Liver (tissue), 3 donors: Measurements from ENCODE around the gene TBCD.

Experiments
- TAF1 ChIP-seq: conservative IDR thresholded peaks from 2 replicates; pipeline ENCODE4 v1.6.1; 2016; ENCODE audit warnings: antibody characterized with exemption, mild to moderate bottlenecking
- TF ChIP-seq, protein P1 (sequence below): fragments of 150-350 bp; IDR thresholded peaks from 2 replicates; pipeline ENCODE4 v1.5.1; 2017; ENCODE audit warnings: improper control_type of control experiment, low read depth, low read length; ENCODE audit not compliant: missing input control
- donor health status: healthy.
- donor health status: healthy.

DNA sequence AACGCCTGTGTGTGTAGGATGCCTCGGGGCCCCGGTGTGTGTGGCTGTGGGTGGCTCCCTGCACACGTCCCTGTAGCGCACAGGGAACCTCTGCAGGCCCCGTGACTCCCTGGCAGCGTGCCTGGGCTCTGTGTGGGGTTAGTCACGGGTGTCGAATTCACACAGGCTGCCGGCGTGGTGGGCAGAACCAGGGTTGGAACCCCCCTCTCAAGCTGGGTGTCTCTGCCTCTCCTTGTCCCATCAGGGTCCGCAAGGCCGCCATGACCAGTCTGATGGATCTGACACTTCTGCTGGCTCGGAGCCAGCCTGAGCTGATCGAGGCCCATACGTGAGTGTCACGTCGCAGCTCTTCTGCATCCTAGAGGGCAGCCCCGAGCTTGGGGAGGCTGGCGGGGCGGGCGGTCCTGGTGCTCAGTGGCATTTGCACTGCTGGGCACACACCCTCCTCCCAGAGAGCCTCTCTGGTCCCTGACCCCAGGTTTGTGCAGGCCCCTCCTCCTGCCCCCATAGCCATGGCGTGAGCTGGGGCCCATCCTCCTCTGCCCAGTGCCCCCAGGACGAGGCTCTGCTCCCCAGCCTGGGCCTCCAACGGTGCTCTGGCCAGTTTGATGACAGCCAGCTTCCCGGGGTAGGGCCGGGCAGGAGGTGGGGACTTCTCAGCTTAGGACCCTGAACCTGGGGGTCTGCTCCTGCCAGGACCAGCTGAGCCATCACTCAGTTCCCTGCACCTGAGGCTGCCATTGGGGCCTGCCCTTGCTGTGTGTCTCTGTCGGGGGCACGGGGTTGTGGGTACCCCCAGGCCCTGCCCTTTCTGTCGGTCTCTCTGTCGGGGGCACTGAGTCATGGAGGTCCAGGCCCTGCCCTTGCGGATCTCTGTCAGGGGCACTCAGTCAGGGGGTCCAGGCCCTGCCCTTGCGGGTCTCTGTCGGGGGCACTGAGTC is 176.1 kb downstream of the TBCD start:
- no peak for TF ChIP-seq TAF1
- TF ChIP-seq, protein P1, sequence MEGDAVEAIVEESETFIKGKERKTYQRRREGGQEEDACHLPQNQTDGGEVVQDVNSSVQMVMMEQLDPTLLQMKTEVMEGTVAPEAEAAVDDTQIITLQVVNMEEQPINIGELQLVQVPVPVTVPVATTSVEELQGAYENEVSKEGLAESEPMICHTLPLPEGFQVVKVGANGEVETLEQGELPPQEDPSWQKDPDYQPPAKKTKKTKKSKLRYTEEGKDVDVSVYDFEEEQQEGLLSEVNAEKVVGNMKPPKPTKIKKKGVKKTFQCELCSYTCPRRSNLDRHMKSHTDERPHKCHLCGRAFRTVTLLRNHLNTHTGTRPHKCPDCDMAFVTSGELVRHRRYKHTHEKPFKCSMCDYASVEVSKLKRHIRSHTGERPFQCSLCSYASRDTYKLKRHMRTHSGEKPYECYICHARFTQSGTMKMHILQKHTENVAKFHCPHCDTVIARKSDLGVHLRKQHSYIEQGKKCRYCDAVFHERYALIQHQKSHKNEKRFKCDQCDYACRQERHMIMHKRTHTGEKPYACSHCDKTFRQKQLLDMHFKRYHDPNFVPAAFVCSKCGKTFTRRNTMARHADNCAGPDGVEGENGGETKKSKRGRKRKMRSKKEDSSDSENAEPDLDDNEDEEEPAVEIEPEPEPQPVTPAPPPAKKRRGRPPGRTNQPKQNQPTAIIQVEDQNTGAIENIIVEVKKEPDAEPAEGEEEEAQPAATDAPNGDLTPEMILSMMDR, result no peak
